ENCODE measurements around the gene ZNF469. TPM values are rescaled to one million over a fixed set of nuclear protein-coding genes. Genes with fewer than 3 reads are reported as not detected.

Gene ZNF469
- total and polyA plus RNA-seq, 9 donors: 0.52 to 16.2 (median 5.5) TPM

DNA sequence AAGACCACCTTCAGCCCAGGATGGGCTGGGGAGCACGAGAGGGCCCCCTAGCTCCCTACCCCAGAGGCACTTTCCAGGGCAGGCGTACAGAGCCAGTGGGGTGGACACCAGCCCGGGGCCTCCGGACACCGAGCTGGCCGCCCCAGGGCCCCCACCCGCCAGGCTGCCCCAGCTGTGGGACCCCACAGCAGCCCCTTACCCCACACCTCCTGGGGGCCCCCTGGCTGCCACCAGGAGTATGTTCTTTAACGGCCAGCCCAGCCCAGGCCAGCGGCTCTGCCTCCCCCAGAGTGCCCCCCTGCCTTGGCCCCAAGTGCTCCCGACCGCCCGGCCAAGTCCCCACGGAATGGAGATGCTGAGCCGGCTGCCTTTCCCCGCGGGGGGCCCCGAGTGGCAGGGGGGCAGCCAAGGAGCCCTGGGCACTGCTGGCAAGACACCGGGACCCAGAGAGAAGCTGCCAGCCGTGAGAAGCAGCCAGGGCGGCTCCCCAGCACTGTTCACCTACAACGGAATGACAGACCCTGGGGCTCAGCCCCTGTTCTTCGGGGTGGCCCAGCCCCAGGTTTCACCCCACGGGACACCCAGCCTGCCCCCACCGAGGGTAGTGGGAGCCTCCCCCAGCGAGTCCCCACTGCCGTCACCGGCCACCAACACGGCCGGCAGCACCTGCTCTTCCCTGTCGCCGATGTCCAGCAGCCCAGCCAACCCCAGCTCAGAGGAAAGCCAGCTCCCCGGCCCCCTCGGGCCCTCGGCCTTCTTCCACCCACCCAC lies 46.0 kb downstream of the ZNF469 start:
- WGBS, 3 donors: 77 to 86% (median 85%) methylated on average over 27 to 34 of the region's 34 CpGs
- no peak for DNase-seq
- intact Hi-C loops (cut with DNase I): no loop called here
- H3K9me3 ChIP-seq: no peaks in the 10 kb centered on the region
- no peak for TF ChIP-seq POLR2A (IDR thresholded peaks at IDR 0.05)
- TF ChIP-seq, protein P1, sequence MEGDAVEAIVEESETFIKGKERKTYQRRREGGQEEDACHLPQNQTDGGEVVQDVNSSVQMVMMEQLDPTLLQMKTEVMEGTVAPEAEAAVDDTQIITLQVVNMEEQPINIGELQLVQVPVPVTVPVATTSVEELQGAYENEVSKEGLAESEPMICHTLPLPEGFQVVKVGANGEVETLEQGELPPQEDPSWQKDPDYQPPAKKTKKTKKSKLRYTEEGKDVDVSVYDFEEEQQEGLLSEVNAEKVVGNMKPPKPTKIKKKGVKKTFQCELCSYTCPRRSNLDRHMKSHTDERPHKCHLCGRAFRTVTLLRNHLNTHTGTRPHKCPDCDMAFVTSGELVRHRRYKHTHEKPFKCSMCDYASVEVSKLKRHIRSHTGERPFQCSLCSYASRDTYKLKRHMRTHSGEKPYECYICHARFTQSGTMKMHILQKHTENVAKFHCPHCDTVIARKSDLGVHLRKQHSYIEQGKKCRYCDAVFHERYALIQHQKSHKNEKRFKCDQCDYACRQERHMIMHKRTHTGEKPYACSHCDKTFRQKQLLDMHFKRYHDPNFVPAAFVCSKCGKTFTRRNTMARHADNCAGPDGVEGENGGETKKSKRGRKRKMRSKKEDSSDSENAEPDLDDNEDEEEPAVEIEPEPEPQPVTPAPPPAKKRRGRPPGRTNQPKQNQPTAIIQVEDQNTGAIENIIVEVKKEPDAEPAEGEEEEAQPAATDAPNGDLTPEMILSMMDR (IDR thresholded peaks at IDR 0.05): no peak
- TF ChIP-seq EP300 (IDR thresholded peaks at IDR 0.05): no peak
- no peak overlapping the region for H3K27ac ChIP-seq
- H3K4me3 ChIP-seq: no peak overlapping the region
- no peaks in the 10 kb centered on the region for H3K27me3 ChIP-seq
- H3K36me3 ChIP-seq: no peaks in the 10 kb centered on the region
- no peaks in the 10 kb centered on the region for H3K4me1 ChIP-seq (ENCODE audit: insufficient read depth)

DNA sequence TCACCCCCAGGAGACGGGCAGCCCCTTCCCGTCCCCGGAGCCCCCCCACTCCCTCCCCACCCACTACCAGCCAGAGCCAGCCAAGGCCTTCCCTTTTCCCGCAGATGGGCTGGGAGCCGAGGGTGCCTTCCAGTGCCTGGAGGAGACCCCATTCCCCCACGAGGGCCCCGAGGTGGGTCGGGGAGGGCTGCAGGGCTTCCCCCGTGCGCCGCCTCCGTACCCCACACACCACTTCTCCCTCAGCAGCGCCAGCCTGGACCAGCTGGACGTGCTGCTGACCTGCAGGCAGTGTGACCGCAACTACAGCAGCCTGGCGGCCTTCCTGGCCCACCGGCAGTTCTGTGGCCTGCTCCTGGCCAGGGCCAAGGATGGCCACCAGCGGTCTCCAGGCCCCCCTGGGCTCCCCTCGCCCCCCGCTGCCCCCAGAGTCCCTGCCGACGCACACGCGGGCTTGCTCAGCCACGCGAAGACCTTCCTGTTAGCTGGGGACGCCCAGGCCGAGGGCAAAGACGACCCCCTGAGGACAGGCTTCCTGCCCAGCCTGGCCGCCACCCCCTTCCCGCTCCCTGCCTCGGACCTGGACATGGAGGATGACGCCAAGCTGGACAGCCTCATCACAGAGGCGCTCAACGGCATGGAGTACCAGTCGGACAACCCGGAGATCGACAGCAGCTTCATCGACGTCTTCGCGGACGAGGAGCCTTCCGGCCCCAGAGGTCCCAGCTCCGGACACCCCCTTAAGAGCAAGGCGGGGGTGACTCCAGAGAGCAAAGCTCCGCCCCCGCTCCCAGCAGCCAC lies 46.8 kb downstream of the ZNF469 start:
- no peaks in the 10 kb centered on the region for H3K36me3 ChIP-seq
- H3K27me3 ChIP-seq: no peaks in the 10 kb centered on the region
- H3K27ac ChIP-seq: peak overlapping the region in 1 of 2 donors; percentile 12
- H3K4me3 ChIP-seq: no peak overlapping the region
- 78 to 83% (median 81%) methylated on average over 30 to 48 of the region's 48 CpGs for WGBS, 3 donors
- TF ChIP-seq, protein P1 (IDR thresholded peaks at IDR 0.05): no peak
- no peak for TF ChIP-seq EP300 (IDR thresholded peaks at IDR 0.05)
- TF ChIP-seq POLR2A (IDR thresholded peaks at IDR 0.05): no peak
- H3K4me1 ChIP-seq (ENCODE audit: insufficient read depth): no peaks in the 10 kb centered on the region
- DNase-seq: no peak
- intact Hi-C loops (cut with DNase I): no loop called here
- H3K9me3 ChIP-seq: no peaks in the 10 kb centered on the region

DNA sequence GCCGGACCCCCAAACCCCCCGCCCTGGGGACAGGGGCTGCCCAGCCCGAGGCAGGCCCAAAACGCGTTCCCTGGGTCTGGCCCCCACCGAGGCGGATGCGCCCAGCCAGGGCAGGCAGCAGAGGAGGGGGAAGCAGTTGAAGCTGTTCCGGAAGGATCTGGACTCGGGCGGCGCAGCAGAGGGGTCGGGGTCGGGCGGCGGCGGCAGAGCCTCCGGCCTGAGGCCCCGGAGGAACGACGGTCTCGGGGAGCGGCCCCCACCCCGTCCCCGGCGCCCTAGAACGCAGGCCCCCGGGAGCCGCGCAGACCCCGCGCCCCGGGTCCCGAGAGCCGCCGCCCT lies 47.4 kb downstream of the ZNF469 start:
- intact Hi-C loops (cut with DNase I): no loop called here
- 31 to 41% (median 38%) methylated on average over 15 to 36 of the region's 36 CpGs for WGBS, 3 donors
- TF ChIP-seq EP300 (IDR thresholded peaks at IDR 0.05) (no peak), POLR2A (IDR thresholded peaks at IDR 0.05) (no peak)
- TF ChIP-seq, protein P1 (IDR thresholded peaks at IDR 0.05): no peak

DNA sequence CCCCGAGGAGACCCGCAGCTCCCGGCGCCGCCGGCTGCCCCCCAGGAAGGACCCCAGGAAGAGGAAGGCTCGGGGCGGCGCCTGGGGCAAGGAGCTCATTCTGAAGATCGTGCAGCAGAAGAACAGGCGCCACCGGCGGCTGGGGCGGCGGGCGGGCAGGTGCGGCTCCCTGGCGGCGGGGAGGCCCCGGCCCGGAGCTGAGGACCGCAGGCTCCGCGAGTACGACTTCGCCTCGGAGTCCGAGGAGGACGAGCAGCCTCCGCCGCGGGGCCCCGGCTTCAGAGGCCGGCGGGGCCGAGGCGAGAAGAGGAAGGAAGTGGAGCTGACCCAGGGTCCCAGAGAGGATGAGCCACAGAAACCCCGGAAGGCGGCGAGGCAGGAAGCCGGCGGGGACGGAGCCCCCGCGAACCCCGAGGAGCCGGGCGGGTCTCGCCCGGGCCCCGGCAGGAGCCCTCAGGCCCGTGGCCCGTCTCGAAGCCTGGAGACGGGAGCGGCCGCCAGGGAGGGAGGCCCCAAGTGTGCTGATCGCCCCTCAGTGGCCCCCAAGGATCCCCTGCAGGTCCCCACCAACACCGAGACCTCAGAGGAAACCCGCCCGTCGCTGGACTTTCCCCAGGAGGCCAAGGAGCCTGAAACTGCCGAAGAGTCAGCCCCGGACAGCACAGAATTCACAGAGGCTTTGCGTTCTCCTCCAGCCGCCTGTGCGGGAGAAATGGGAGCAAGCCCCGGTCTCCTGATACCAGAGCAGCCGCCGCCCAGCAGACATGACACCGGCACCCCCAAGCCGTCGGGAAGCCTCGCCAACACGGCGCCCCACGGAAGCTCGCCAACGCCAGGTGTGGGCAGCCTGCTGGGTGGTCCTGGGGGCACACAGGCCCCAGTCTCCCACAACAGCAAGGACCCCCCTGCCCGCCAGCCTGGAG lies 48.0 kb downstream of the ZNF469 start:
- Histone ChIP-seq H3K36me3 (no peaks in the 10 kb centered on the region), H3K9me3 (no peaks in the 10 kb centered on the region), H3K27me3 (no peaks in the 10 kb centered on the region), H3K4me3 (peak overlapping the region; percentile 1), H3K4me1 (ENCODE audit: insufficient read depth) (no peaks in the 10 kb centered on the region), H3K27ac (peak overlapping the region in 1 of 2 donors; percentile 15)
- no peak for DNase-seq
- TF ChIP-seq POLR2A (IDR thresholded peaks at IDR 0.05) (no peak), EP300 (IDR thresholded peaks at IDR 0.05) (no peak)
- TF ChIP-seq, protein P1 (IDR thresholded peaks at IDR 0.05): no peak
- 39 to 60% (median 55%) methylated on average over 64 to 80 of the region's 80 CpGs for WGBS, 3 donors
- intact Hi-C loops (cut with DNase I): no loop called here

More for the DNA sequence above, 47.4 kb downstream of the ZNF469 start:
- Histone ChIP-seq H3K9me3 (no peaks in the 10 kb centered on the region), H3K27me3 (no peaks in the 10 kb centered on the region), H3K36me3 (no peaks in the 10 kb centered on the region), H3K4me1 (ENCODE audit: insufficient read depth) (no peaks in the 10 kb centered on the region), H3K27ac (peak overlapping the region; percentile 12 to 15), H3K4me3 (peak overlapping the region; percentile 1)
- DNase-seq: no peak
